ENCODE data around the gene ZDHHC7.
"Not testable (repeated sequence)": the region's sequence is repeated elsewhere in the genome, so short reads cannot be mapped to it uniquely, and the experiment has no call there.

Gene ZDHHC7

DNA sequence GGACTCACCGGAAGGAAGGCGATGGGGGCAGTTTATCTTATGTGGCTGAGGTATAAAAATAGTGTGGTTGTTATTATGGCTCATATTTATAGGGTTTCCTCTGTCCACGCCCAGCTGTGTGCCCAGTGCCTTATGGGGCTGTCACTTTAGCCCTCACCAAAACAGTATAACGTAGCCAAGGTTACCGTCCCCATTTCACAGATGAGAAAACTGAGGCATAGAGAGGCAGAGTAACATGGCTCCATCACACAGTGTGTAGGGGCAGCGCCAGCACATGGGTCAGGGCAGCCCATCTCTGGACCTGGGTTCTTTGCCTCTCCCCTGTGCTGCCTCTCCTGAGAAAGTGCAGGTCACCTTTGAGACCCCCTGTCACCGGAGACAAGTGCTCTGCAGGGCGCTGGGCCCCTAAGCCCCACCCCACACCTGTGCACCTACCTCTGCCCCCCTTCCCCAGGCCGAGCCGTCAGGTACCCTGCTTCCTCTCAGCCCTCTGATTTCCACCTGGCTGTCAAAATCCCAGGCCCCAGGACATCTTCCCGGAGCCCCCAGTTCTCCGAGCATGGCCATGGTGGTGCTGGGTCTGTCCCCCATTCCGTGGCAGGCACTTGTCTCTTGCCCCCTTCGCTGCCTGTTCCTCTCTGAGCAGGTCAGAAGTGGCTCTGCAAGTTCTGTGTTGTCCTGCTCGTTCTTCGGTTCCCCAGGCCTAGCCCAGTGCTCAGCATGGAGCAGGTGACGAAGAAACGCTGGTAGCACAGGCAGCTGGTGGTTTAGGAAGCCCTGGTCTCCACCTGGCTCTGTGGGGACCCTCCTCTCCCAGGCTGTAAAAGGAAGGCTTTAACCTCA, 23.5 kb upstream of the ZDHHC7 start:
- Histone ChIP-seq H3K79me2 (ENCODE audit: control insufficient read depth, low read length) (no peaks in the 10 kb centered on the region), H3K27me3 (ENCODE audit: control insufficient read depth, low read length) (peaks cover 7% of the 10 kb centered on the region), H3K9me2 (replicated peaks; ENCODE audit: control insufficient read depth, low read length) (no peaks in the 10 kb centered on the region), H3F3A (ENCODE audit: control insufficient read depth, insufficient read depth) (no peaks in the 10 kb centered on the region), H4K20me1 (ENCODE audit: control insufficient read depth, insufficient read depth, low read depth, low read length) (no peaks in the 10 kb centered on the region), H3K36me3 (ENCODE audit: control insufficient read depth, low read length) (no peaks in the 10 kb centered on the region), H3K4me1 (ENCODE audit: control insufficient read depth, low read length) (no peaks in the 10 kb centered on the region), H3K4me3 (ENCODE audit: low read length) (no peak overlapping the region), H3K9me3 (ENCODE audit: control insufficient read depth, insufficient read depth, low read length) (no peaks in the 10 kb centered on the region), H3K4me2 (ENCODE audit: low read length) (no peak overlapping the region), H3K27ac (ENCODE audit: low read depth, low read length) (no peak overlapping the region)
- TF ChIP-seq, protein P1, sequence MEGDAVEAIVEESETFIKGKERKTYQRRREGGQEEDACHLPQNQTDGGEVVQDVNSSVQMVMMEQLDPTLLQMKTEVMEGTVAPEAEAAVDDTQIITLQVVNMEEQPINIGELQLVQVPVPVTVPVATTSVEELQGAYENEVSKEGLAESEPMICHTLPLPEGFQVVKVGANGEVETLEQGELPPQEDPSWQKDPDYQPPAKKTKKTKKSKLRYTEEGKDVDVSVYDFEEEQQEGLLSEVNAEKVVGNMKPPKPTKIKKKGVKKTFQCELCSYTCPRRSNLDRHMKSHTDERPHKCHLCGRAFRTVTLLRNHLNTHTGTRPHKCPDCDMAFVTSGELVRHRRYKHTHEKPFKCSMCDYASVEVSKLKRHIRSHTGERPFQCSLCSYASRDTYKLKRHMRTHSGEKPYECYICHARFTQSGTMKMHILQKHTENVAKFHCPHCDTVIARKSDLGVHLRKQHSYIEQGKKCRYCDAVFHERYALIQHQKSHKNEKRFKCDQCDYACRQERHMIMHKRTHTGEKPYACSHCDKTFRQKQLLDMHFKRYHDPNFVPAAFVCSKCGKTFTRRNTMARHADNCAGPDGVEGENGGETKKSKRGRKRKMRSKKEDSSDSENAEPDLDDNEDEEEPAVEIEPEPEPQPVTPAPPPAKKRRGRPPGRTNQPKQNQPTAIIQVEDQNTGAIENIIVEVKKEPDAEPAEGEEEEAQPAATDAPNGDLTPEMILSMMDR (IDR thresholded peaks at IDR 0.05; ENCODE audit: low read depth, low read length, poor library complexity, severe bottlenecking): no peak
- no peak for TF ChIP-seq EZH2phosphoT487 (IDR thresholded peaks at IDR 0.05; ENCODE audit: borderline replicate concordance, low read length)

DNA sequence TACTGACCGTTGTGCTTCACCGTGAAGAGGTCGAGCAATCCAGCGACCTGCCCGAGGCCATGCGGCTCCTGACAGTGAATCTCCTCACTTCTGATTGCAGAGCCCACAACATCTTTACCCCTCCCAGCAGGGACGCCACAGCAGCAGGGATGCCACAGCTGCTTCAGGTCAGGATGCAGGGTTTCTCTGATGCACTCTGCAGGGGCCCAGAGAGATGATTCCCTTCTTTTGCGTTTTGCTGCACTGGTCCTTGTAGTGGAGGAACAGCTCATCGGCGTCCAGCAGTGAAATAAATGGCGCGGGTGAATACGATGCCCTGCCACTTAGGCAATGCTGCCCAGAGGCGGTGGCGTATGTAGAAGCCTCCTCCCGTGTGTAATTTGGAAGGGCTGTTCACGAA, 21.8 kb upstream of the ZDHHC7 start:
- H3F3A ChIP-seq (ENCODE audit: control insufficient read depth, insufficient read depth): no peaks in the 10 kb centered on the region
- H3K27ac ChIP-seq (ENCODE audit: low read depth, low read length): no peak overlapping the region
- H3K9me3 ChIP-seq (ENCODE audit: control insufficient read depth, insufficient read depth, low read length): no peaks in the 10 kb centered on the region
- no peak overlapping the region for H3K4me3 ChIP-seq (ENCODE audit: low read length)
- no peaks in the 10 kb centered on the region for H4K20me1 ChIP-seq (ENCODE audit: control insufficient read depth, insufficient read depth, low read depth, low read length)
- TF ChIP-seq EZH2phosphoT487 (IDR thresholded peaks at IDR 0.05; ENCODE audit: borderline replicate concordance, low read length): no peak
- TF ChIP-seq, protein P1 (IDR thresholded peaks at IDR 0.05; ENCODE audit: low read depth, low read length, poor library complexity, severe bottlenecking): no peak
- peaks cover 23% of the 10 kb centered on the region for H3K27me3 ChIP-seq (ENCODE audit: control insufficient read depth, low read length)
- H3K4me1 ChIP-seq (ENCODE audit: control insufficient read depth, low read length): peaks cover 3% of the 10 kb centered on the region
- H3K4me2 ChIP-seq (ENCODE audit: low read length): no peak overlapping the region
- H3K36me3 ChIP-seq (ENCODE audit: control insufficient read depth, low read length): no peaks in the 10 kb centered on the region
- no peaks in the 10 kb centered on the region for H3K9me2 ChIP-seq (replicated peaks; ENCODE audit: control insufficient read depth, low read length)
- H3K79me2 ChIP-seq (ENCODE audit: control insufficient read depth, low read length): no peaks in the 10 kb centered on the region

DNA sequence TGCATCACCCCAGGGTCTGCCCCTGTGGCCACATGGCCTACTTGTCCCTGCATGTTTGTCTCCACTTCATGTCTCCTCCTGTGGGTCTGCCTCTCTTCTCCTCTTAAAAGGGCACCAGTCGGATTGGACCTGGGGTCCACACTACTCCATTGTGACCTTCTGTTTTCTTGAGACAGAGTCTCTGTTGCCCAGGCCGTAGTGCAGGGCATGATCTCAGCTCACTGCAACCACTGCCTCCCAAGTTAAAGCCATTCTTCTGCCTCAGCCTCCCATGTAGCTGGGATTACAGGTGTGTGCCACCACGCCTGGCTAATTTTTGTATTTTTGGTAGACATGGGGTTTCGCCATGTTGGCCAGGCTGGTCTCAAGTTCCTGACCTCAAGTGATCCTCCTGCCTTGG, 20.9 kb upstream of the ZDHHC7 start:
- H4K20me1 ChIP-seq (ENCODE audit: control insufficient read depth, insufficient read depth, low read depth, low read length); H3K9me2 ChIP-seq (replicated peaks; ENCODE audit: control insufficient read depth, low read length); H3K27ac ChIP-seq (ENCODE audit: low read depth, low read length); H3K4me2 ChIP-seq (ENCODE audit: low read length); H3K36me3 ChIP-seq (ENCODE audit: control insufficient read depth, low read length); H3K9me3 ChIP-seq (ENCODE audit: control insufficient read depth, insufficient read depth, low read length); H3K4me1 ChIP-seq (ENCODE audit: control insufficient read depth, low read length); H3K4me3 ChIP-seq (ENCODE audit: low read length); H3K79me2 ChIP-seq (ENCODE audit: control insufficient read depth, low read length); H3F3A ChIP-seq (ENCODE audit: control insufficient read depth, insufficient read depth): not testable (repeated sequence)
- H3K27me3 ChIP-seq (ENCODE audit: control insufficient read depth, low read length): peaks cover 26% of the 10 kb centered on the region

DNA sequence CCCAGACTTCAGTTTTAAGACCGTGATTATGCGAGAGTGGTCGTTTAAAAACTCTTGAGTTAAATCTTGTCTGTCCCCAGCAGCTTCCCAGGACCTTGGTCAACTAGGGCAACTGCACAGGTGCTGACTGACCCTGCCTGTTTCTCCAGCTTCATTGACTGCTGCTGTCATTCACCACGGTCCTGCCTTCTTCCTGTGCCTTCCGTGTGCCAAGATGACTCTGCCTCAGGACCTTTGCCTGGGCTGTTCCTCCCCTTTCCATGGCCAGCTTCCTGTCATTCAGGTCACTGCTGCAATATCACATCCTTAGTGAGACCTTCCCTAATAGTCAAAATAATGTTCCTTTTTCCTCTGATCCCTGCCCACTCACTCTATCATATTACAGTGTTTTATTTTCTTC, 20.1 kb upstream of the ZDHHC7 start:
- Histone ChIP-seq H3K27ac (ENCODE audit: low read depth, low read length) (no peak overlapping the region), H3K36me3 (ENCODE audit: control insufficient read depth, low read length) (no peaks in the 10 kb centered on the region), H3K9me3 (ENCODE audit: control insufficient read depth, insufficient read depth, low read length) (no peaks in the 10 kb centered on the region), H3K4me2 (ENCODE audit: low read length) (no peak overlapping the region), H3K79me2 (ENCODE audit: control insufficient read depth, low read length) (no peaks in the 10 kb centered on the region), H3F3A (ENCODE audit: control insufficient read depth, insufficient read depth) (no peaks in the 10 kb centered on the region), H4K20me1 (ENCODE audit: control insufficient read depth, insufficient read depth, low read depth, low read length) (no peaks in the 10 kb centered on the region), H3K4me1 (ENCODE audit: control insufficient read depth, low read length) (peaks cover 12% of the 10 kb centered on the region), H3K4me3 (ENCODE audit: low read length) (no peak overlapping the region), H3K27me3 (ENCODE audit: control insufficient read depth, low read length) (peaks cover 26% of the 10 kb centered on the region), H3K9me2 (replicated peaks; ENCODE audit: control insufficient read depth, low read length) (no peaks in the 10 kb centered on the region)
- TF ChIP-seq, protein P1 (IDR thresholded peaks at IDR 0.05; ENCODE audit: low read depth, low read length, poor library complexity, severe bottlenecking): no peak
- no peak for TF ChIP-seq EZH2phosphoT487 (IDR thresholded peaks at IDR 0.05; ENCODE audit: borderline replicate concordance, low read length)

All from DOHH2 (cell line).